Measurements from ENCODE around the gene ARF3.

Gene ARF3

DNA sequence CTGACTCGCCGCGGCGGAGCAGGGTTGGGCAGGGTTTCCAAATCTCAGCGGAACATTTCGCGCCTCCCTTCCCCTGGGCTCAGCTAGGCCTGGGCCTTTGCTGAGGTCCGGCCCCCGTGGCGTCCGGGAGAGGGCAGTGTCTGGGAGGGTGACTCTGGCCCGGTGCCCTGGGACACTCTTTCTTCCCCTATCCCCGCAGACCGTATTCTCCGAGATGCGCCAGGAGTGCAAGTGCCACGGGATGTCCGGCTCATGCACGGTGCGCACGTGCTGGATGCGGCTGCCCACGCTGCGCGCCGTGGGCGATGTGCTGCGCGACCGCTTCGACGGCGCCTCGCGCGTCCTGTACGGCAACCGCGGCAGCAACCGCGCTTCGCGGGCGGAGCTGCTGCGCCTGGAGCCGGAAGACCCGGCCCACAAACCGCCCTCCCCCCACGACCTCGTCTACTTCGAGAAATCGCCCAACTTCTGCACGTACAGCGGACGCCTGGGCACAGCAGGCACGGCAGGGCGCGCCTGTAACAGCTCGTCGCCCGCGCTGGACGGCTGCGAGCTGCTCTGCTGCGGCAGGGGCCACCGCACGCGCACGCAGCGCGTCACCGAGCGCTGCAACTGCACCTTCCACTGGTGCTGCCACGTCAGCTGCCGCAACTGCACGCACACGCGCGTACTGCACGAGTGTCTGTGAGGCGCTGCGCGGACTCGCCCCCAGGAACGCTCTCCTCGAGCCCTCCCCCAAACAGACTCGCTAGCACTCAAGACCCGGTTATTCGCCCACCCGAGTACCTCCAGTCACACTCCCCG is 23.9 kb upstream of the ARF3 start:
- DNase-seq = no peak

DNA sequence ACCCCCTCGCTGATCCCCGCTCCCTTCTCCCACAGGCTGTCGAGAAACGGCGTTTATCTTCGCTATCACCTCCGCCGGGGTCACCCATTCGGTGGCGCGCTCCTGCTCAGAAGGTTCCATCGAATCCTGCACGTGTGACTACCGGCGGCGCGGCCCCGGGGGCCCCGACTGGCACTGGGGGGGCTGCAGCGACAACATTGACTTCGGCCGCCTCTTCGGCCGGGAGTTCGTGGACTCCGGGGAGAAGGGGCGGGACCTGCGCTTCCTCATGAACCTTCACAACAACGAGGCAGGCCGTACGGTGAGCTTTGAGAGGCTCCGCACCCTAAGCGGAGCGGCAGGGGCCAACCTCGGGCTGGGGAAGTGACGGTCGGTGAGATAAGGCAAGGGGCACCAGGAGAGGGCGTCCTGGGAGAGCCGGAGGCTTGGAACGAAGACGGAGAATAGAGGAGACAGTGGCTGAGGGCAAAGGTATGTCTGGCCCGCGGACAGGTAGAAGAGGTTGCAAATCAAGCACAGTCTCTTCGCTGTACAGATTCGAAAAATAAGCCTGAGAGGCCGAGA is 23.2 kb upstream of the ARF3 start:
- no peak for DNase-seq

DNA sequence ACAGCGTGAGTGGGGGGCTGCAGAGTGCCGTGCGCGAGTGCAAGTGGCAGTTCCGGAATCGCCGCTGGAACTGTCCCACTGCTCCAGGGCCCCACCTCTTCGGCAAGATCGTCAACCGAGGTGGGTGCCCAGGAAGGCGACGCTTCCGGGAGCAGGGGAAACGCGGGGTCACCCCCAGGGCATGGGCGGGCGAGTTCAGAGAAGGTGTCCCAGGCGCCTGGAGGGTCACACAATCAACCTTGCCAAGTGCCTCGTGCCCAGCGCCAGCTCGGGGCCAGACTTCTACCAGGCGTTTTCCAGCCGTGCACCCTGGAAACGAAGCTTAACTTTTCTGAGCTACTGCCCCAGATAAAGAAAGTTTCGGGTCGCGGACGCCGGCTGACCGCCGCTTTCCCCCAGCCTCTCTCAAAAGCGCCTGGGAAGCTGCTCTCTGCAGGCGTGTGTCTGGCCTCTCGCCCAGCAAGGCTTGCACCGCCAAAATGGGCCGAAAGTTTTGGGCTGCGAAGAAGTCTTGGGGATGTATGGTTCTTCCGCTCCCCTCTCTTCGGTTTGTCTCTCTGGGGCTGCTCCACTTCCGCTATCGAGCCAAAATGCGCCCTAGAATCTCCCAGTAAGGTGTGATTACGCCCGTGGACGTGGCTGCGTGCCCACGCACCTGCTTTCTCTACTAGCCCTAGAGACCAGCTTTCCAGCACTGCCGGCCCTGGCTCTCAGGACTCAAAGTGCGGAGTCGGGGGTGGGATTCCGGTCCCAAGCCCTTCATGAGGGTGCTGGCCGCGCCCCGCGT is 22.5 kb upstream of the ARF3 start:
- no peak for DNase-seq

DNA sequence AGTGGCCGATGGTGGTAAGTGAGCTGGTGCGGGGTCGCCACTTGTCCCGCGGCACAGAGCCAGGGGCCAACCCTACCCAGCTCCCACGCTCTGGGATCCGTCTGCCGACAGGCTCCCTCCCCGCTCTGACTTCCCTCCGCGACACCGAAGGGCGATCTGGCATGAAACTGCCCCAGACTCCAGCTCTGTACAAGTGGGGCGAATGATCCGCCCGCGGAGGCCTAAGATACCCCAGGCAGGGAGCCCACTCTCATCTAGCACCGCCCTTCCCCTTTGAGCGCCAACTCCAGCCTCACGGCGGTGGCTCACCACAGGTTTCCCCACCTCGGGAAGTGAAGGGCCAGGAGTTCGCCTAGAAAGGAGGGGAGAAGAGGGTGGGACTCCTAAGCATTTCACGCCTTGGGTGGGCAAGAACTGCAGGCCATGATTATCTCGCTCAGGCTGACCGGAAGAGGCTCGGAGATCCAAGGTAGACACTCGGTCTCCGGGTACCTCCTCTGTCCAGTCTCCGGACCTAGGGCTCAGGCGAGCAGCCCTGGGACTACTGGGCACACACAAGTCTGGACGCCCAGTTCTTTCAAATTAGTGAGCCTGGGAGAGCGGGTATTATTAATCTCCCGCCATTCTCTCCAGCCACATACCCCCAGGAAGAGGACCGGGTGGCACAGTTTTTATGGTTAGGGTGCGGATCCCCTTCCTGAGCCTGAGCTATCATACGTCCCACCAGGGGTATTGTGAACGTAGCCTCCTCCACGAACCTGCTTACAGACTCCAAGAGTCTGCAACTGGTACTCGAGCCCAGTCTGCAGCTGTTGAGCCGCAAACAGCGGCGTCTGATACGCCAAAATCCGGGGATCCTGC is 21.7 kb upstream of the ARF3 start:
- DNase-seq = no peak

DNA sequence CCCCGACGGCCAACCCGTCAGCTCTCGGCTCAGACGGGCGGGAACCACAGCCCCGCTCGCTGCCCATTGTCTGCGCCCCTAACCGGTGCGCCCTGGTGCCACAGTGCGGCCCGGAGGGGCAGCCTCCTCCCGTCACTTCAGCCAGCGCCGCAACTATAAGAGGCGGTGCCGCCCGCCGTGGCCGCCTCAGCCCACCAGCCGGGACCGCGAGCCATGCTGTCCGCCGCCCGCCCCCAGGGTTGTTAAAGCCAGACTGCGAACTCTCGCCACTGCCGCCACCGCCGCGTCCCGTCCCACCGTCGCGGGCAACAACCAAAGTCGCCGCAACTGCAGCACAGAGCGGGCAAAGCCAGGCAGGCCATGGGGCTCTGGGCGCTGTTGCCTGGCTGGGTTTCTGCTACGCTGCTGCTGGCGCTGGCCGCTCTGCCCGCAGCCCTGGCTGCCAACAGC is 21.0 kb upstream of the ARF3 start, which contains the start of gene WNT1:
TSS of gene WNT1 (plus strand) at position 32 of the 450 bp plus-strand sequence. CDS start at position 361, 329 bp downstream.
- DNase-seq = no peak

DNA sequence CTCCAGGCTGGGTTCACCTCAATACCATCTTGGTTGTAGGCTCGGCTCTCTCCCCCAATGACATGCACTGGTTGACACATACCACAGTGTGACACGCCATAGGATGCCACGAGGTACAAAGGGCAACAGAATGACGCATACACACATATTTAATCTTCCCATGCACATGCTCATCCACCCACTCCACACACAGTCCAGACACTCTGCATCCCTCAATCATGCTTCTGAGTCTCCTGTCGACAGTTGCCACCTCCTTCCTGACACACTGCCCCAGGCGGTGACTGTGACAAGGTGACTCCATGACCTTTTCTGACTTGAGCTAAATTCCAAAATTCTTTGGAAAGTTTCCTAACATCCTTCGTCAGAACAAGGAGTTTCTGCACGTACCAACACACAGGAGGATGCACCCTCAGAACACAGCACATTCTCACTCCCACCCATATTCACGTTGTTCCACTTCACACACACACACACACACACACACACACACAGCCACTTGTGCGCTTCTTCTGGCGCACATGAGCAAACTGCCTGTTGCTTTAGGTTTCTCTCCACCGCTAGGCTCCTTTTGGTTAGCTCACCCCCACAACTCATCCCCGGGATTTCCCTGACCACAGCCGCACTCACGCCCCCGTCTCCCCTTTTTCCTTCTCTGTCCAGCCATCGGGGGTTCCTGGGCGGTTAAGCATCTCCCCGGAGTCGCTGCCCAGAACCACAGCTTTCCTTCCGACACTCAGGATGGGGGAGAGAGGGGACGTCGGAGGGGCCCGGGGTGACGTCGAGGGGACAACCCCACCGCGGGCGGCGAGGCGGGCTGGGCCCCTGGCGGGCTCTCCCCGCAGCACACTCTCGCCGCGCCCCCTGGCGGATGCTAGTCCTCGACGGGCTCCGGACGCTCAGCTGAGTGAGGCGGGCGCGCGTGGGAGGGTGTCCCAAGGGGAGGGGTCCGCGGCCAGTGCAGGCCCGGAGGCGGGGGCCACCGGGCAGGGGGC is 20.3 kb upstream of the ARF3 start:
- DNase-seq = no peak

DNA sequence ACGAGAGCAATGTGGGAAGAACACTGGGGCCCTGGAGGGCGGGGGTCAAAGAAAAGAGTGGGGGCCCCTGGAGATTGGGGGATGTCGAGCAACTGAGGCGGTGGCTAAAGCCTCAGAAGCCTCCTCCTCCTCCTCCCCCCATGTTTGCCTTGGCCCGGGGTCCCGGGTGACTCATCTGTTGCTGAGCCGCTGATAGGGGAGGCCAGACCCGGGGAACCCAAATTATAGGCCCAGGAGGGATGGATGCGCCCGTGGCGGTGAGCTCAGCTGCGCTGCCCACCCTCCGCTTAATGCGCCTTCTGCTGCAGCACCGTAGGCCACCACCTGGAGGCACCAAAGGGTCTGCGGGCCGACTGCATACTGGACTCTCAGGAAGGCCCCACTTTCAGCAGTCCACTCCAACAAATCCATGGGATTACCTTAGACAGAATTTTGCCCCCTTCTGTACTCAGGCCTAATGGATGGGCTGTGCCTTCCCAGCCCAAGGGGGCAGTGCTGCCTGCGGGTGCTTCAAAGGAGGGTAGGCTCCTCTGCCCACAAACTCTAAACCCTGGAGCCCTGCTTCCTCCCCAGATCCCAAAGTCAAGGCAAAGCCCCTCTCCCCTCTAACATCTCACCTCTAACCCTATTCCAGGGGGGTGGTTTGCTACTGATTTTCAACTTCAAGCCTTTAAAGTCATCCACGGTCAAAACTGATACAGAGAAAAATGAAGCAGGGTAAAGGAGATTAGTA is 16.8 kb upstream of the ARF3 start:
- no peak for DNase-seq

DNA sequence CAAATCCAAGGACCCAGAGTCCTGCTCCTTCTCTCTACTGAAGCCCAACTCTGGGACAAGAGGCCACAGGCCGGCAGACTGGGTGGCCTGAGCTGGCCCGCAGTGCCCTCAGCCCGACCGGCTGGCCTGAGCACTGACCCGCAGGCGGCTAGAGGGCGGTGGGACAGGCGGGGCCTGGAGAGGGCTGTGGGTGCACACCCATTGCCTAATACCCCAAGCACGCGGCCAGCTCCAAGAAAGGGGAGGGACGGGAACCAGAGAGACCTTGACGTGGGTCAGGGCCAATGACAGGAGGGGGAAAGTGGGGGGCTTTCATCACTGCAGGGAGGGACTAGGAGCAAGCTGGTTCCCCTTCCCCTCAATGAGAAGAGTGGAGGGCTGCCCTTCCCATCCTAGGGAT is 16.2 kb upstream of the ARF3 start:
- no peak for DNase-seq

DNA sequence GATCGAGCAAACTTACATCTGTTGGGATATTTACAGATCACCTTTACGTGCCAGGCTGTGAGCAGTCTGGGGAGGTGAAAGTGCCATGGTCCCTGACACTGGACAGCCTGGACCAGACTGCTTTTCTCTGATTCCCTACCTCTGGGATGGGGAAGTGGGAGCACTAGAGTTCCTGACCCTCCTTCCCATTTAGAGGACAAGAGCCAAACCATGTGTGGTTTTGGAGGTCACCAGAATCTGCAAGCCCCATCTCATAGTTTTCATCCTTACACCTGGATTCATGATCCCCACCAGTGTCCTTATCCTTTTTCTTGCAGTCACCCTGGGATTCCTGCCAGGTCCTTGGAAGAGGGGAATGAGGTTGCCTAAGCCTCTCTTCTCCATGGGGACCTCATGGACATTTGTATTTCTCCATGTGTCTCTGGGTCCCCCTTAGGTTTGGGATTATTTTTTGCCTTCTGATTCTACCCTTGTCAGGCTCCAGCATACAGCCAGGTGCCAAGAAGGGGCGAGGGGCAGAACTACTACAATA is 15.7 kb upstream of the ARF3 start:
- no peak for DNase-seq

DNA sequence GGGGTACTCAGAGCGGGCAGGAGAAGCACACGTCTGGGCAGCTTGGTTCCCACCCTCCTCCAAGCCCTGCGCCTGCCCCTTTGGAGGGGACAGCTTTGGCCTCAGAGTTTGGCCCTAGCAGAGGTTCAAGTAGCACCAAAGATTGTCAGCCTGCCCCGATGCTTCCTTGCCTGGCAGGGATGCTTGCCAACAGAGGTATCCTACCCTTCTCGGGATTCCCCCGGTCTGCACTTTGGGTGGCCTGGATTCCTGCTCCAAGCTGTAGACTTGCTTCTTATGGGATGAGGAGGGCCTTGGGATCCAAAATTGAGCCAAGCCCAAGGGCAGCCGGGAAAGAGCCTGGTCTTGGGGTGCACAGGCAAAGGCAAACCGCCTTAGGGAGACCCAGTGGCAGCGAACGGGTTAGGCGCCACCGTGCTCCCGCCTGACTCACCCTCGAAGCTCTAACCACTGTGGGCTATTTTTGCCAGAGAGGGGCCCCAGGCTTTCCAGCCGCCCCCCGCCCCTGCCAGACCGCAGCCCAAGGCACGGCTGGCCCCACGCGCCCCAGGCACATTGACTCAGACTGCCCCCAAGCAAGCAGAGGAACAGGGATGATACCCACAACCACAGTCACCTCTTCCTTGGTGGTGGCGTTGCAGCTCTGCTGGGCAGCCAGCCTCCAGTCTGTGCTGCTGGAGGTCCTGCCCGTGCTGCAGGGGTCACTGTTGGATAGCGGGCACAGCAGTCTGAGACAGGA is 15.1 kb upstream of the ARF3 start:
- DNase-seq = no peak

DNA sequence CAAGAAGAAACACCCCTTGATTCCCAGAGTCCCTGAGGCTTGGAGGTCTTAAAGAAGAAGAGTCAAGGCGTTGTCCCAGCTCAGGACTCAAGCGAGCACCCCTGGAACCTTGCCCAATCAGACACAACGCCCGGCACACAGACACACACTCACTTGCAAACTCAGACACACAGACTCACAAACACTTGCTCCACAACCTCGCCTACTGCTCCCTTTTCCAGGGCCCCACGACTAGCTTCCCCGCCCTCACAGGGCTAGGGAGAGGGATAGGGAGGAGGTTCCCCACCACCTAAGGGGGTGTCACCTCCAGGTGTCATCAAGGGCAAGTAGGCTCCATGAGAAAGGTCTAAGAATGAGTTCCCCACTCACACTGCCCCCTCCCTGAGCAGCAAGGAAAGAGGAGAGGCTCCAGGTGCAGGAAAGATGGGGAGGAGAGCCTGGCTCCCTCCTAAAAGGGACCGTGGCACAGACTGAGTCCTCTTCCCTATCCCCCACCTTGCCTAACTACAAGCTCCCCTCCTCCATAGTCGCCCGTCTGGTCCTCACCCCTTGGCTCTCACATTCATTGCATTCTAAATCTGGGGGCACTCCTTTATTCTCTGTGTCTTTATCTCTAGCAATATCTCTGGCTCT is 13.5 kb upstream of the ARF3 start:
- DNase-seq = no peak

DNA sequence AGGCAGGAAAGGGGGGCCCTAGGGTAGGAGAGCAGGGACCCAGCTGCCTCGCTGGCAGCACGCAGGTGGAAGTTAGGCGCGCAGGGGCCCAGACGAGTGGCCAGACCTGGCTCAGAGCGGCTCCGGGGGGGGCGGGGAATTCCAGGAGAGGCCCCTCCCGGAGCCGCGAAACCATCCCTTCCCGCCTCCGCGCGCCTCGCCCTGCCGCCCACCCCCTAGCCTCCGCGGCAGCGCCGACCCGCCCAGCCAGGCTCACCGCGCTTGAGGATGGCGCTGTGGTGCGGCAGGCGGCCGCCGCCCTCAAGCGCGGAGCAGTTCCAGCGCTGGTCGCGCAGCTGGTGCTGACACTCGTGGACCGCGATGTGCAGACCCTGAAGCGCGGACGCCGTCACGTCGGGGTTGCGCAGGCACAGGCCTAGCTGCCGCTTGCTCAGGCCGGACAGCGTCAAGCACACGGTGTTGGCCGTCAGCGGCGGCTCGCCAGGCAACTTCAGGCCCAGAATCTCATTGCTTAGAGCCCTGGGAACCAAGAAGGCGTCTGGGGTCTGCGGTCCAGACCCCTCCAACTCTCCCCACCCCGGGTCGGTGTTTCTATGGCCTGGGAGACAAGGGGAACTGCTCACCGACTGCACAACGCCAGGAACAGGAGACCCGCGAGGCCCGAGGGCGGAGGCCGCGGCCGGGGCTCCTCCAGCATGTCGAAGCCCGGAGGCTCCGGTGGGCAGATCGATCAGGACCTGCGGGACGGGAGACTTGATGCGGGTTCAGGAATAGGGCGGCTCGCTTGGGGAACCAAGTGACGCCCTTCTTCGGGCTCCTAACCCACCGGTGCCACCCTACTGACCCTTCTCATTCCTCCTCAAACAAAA is 12.8 kb upstream of the ARF3 start:
- DNase-seq = no peak

DNA sequence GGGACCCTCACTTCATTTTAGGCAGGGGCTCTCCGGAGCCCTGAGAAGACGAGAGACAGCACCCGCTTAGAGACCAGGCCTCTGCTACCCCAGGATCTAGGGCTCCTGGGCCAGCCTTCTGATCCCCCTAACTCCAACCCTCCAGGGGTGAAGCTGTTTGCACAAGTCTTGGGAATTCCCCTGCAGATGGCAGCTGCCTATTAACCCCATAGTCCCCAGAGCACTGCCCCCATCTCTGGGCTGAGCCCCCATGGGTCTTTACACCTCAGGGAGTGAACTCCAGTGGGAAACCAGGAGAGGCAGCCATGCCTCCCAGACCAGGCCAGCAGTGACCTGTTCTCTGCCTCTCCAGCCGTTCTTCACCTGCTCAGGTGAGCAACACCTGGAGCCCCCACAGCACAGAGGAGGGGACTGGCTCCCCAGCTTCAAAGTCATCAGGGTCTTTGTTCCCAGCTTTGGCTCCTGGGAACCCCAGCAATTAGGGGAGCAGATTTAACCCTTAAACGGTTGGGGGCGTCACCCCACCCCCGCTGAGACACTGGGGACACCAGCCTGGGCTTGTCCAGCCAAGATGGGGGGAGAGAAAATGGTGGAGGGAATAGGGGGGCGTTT is 12.0 kb upstream of the ARF3 start:
- DNase-seq = no peak

DNA sequence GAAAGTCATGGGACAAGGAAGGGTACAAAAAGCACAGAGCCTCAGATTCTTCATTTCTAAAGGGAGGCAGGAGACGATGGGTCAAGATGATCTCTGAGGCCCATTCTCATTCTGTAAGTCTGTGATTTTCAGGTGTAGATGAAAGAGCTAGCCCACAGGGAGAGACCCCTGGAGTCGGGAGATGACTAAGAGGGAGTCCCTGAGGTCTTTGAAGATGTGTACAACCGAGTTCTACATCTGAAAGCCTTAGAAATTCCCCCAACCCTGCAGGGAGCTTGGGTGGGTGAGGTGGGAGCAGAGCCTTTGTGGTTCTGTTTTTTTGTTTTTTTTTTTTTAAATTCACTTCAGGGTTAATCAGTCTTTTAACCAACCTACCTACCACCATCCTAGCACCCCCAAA is 11.2 kb upstream of the ARF3 start:
- DNase-seq = no peak

DNA sequence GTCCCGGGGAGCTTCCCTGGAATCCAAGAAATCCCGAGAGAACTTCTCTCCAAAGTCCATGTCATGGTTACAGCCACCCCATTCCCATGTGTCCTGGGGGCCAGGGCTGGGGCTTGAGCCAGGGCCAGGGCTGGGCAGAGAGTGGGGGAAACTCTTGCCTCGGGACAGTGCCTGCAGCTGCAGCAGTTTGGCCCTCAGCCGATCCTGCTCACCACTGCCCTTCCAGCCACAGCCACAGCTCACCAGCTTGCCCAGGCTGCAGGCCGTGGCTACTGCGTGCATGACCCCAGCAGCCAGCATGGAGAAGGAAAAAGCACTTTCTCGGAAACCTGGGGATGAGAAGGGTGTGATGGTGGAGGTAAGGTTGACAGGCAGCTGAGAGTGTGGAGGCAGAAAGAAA is 10.7 kb upstream of the ARF3 start:
- DNase-seq = no peak

DNA sequence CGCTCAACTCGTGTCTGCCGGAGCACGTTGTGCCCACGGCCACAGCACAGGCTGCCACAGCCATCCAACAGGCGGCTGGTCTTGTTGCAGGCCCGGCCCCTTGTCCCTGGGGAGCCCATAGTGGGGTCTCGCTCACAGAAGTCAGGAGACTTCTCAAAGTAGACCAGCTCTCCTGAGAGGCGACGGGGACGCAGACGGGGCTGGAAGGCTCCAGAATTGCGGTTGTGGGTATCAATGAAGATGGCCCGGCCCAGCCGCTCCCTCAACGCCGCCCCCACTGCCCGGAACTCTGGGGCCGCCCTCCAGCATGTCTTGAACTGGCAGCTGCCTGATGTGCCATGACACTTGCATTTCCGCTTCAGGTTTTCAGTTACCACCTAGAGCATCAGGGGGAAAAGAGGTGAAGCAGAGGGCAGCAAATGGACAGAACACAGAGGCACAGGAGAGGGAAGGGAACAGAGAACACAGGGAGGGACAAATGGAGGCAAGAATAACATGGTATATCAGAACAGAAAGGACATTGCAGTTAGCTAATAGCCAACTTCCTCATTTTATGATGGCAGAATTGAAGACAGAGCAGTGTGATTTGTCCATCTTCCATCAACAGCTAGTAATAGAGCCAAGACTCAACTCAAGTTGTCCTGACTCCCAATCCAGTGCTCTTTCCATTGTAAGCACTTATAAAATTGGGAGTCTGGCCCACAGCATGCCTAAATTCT is 9.0 kb upstream of the ARF3 start:
- DNase-seq = no peak

DNA sequence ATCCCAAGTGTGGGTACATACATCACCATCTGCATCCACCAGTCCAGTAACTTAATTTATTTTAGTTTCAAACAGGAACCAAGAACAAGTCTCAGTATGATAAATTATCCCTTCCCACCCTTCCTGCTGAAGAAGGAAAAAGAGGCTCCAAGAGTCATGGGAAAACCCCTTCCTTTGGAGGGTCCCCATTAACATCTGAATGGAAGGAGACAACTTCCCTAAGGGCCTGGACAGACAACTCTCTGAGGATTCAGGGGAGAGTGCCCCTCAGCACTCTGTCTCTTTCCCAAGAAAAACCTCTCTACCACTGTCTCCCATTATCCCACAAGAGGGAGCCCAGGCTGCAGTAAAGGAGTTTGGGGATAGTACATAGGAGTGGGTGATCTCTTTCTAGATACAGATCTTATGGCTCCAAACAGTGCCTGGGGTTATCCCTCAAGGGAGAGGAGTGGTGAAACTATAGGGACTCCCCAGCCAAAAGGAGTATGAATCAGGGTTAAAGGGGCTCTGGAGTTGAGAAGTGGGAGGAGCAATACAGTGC is 8.1 kb upstream of the ARF3 start:
- DNase-seq = no peak

Measured in NCI-H2081 treated with DMSO at 0.1 percent for 48 hours (cell line).